ENCODE measurements around the gene RALGAPA2. TPM values are rescaled to one million over a fixed set of nuclear protein-coding genes. Genes with fewer than 3 reads are reported as not detected.

The RALGAPA2 gene
- polyA plus RNA-seq, 1 of the 3 experiments (the other 2 are of a cell fraction), result 1.0 TPM

- TF ChIP-seq, protein P1, sequence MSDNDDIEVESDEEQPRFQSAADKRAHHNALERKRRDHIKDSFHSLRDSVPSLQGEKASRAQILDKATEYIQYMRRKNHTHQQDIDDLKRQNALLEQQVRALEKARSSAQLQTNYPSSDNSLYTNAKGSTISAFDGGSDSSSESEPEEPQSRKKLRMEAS (IDR thresholded peaks at IDR 0.05; ENCODE audit: low read depth), result no peak
- TF ChIP-seq USF2 (IDR thresholded peaks at IDR 0.05; ENCODE audit: borderline replicate concordance, low read depth, low read length) (no peak), FOXM1 (IDR thresholded peaks at IDR 0.05; ENCODE audit: low read depth) (no peak), POLR2AphosphoS5 (IDR thresholded peaks at IDR 0.05; ENCODE audit: low read depth, low read length) (no peak), RXRA (IDR thresholded peaks at IDR 0.05; ENCODE audit: borderline replicate concordance, low read depth) (no peak), SIN3A (IDR thresholded peaks at IDR 0.05; ENCODE audit: borderline replicate concordance, low read depth, low read length) (no peak), CHD2 (IDR thresholded peaks at IDR 0.05; ENCODE audit: low read length, partially characterized antibody) (no peak)
- TF ChIP-seq, protein P2, sequence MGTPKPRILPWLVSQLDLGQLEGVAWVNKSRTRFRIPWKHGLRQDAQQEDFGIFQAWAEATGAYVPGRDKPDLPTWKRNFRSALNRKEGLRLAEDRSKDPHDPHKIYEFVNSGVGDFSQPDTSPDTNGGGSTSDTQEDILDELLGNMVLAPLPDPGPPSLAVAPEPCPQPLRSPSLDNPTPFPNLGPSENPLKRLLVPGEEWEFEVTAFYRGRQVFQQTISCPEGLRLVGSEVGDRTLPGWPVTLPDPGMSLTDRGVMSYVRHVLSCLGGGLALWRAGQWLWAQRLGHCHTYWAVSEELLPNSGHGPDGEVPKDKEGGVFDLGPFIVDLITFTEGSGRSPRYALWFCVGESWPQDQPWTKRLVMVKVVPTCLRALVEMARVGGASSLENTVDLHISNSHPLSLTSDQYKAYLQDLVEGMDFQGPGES (IDR thresholded peaks at IDR 0.05; ENCODE audit: low read depth, low read length), result no peak
These were observed 286.4 kb downstream of the RALGAPA2 start (continued) for GRCh38 chr20:20425823-20426654.

DNA sequence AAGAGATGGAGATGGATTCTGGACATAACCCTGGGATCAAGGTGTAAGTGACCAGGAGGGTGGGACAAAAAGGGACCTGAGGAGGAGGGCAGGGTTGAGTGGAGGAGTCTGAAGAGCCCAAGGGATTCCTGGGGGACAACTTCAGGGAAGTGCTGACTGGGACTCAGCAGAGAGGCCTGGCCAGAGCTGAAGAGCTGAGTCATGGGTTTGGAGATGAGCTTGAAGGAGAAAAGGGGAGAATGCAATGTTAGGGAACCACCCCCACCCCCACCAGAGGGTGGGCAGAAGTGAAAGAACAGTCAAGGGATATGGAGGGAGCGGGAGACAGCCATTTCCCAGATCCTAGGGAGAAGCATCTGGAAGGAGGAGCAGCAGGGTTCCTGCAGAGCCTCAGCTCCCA is 289.3 kb downstream of the RALGAPA2 start:
- Histone ChIP-seq H3K79me2 (ENCODE audit: insufficient read depth) (no peaks in the 10 kb centered on the region), H3K36me3 (replicated peaks in 1 of 2; ENCODE audit: control insufficient read depth in 1 of 2, insufficient read depth in 2 of 2, low read length in 1 of 2) (no peaks in the 10 kb centered on the region), H3K9ac (no peak overlapping the region), H4K20me1 (ENCODE audit: insufficient read depth) (no peaks in the 10 kb centered on the region), H3F3A (replicated peaks; ENCODE audit: insufficient read depth) (no peaks in the 10 kb centered on the region), H3K27ac (ENCODE audit: low read depth in 2 of 2, low read length in 1 of 2) (no peak overlapping the region), H2AFZ (ENCODE audit: low read depth) (no peak overlapping the region), H3K4me1 (ENCODE audit: control insufficient read depth in 1 of 2, insufficient read depth in 2 of 2, low read depth in 1 of 2, low read length in 1 of 2) (peaks cover 0 to 5% of the 10 kb centered on the region in 2 experiments; a peak in 1 of 4 replicates), H3K4me2 (no peak overlapping the region), H3K9me2 (no peaks in the 10 kb centered on the region), H3K4me3 (ENCODE audit: low read depth in 2 of 2, low read length in 1 of 2) (no peak overlapping the region), H3K9me3 (no peaks in the 10 kb centered on the region), H3K27me3 (ENCODE audit: insufficient read depth) (no peaks in the 10 kb centered on the region)
- TF ChIP-seq NFIC (IDR thresholded peaks at IDR 0.05; ENCODE audit: borderline replicate concordance), result no peak
- 88% methylated on average over 1 of the region's 1 CpG for WGBS (ENCODE audit: low lambda C conversion rate)
- CTCF ChIA-PET, result no interaction called here
- POLR2A ChIA-PET, result no interaction called here
- no peak for DNase-seq

DNA sequence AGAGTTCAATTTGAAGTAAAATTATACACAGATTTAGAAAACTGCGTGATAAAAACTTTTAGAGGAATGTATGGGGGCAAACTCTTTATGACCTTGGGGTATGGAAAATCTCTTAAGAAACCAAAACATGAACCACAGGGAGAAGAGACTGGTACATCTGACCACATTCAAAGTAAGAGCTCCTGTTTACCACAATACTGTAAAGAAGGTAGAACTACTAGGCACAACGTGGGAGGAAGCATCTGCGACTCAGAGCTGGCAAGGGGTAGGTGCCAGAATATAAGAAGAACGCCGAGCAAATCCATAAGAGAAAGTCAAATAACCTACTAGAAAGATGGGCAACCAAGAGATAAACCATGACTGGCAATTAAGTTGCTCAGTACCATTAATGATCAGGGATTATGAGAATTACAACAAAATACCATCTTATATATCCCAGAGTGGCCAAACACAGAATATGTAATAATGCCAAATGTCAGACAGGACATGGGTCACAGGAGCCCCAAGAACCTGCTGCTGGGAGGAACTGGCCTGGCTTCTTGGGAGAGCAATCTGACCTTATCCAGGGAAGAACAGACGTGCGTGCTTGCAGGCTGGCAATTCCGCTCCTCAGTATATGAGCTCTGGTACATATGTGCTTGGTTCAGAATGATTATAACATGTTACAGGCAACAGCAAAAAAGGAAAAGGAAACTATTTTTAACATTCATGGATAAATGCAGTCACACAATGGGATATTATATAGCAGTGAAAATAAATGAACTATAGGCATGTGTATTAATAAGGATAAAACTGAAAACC is 294.4 kb downstream of the RALGAPA2 start:
- H3K9me2 ChIP-seq, result no peaks in the 10 kb centered on the region
- no peaks in the 10 kb centered on the region for H3K27me3 ChIP-seq (ENCODE audit: insufficient read depth)
- H3K4me3 ChIP-seq (ENCODE audit: low read depth in 2 of 2, low read length in 1 of 2), result no peak overlapping the region
- H3F3A ChIP-seq (replicated peaks; ENCODE audit: insufficient read depth), result no peaks in the 10 kb centered on the region
- no peak overlapping the region for H3K27ac ChIP-seq (ENCODE audit: low read depth in 2 of 2, low read length in 1 of 2)
- no peaks in the 10 kb centered on the region for H3K9me3 ChIP-seq
- POLR2A ChIA-PET, result no interaction called here
- H3K9ac ChIP-seq, result no peak overlapping the region
- no peaks in the 10 kb centered on the region for H3K36me3 ChIP-seq (replicated peaks in 1 of 2; ENCODE audit: control insufficient read depth in 1 of 2, insufficient read depth in 2 of 2, low read length in 1 of 2)
- WGBS (ENCODE audit: low lambda C conversion rate), result 87% methylated on average over 8 of the region's 8 CpGs
- CTCF ChIA-PET, result interaction anchor here (1.1 kb wide), 1 partner anchor 33 kb away, joined by 3 read pairs; no protein-coding TSS in a partner anchor
- peaks cover 0 to 7% of the 10 kb centered on the region in 2 experiments; a peak in 1 of 4 replicates for H3K4me1 ChIP-seq (ENCODE audit: control insufficient read depth in 1 of 2, insufficient read depth in 2 of 2, low read depth in 1 of 2, low read length in 1 of 2)
- H2AFZ ChIP-seq (ENCODE audit: low read depth), result no peak overlapping the region
- H3K4me2 ChIP-seq, result no peak overlapping the region
- no peak for TF ChIP-seq FOXM1 (IDR thresholded peaks at IDR 0.05; ENCODE audit: low read depth)
- TF ChIP-seq, protein P3, sequence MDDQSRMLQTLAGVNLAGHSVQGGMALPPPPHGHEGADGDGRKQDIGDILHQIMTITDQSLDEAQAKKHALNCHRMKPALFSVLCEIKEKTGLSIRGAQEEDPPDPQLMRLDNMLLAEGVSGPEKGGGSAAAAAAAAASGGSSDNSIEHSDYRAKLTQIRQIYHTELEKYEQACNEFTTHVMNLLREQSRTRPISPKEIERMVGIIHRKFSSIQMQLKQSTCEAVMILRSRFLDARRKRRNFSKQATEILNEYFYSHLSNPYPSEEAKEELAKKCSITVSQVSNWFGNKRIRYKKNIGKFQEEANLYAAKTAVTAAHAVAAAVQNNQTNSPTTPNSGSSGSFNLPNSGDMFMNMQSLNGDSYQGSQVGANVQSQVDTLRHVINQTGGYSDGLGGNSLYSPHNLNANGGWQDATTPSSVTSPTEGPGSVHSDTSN (IDR thresholded peaks at IDR 0.05), result no peak
- no peak for TF ChIP-seq YY1 (IDR thresholded peaks at IDR 0.05; ENCODE audit: low read depth)
- TF ChIP-seq JUND (IDR thresholded peaks at IDR 0.05), result no peak
- TF ChIP-seq, protein P4, sequence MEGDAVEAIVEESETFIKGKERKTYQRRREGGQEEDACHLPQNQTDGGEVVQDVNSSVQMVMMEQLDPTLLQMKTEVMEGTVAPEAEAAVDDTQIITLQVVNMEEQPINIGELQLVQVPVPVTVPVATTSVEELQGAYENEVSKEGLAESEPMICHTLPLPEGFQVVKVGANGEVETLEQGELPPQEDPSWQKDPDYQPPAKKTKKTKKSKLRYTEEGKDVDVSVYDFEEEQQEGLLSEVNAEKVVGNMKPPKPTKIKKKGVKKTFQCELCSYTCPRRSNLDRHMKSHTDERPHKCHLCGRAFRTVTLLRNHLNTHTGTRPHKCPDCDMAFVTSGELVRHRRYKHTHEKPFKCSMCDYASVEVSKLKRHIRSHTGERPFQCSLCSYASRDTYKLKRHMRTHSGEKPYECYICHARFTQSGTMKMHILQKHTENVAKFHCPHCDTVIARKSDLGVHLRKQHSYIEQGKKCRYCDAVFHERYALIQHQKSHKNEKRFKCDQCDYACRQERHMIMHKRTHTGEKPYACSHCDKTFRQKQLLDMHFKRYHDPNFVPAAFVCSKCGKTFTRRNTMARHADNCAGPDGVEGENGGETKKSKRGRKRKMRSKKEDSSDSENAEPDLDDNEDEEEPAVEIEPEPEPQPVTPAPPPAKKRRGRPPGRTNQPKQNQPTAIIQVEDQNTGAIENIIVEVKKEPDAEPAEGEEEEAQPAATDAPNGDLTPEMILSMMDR (IDR thresholded peaks at IDR 0.05), result no peak
- no peak for TF ChIP-seq NRF1 (IDR thresholded peaks at IDR 0.05; ENCODE audit: low read depth, low read length)
- TF ChIP-seq NFIC (IDR thresholded peaks at IDR 0.05; ENCODE audit: borderline replicate concordance), result no peak
- TF ChIP-seq GABPA (IDR thresholded peaks at IDR 0.05; ENCODE audit: low read depth), result no peak
- no peaks in the 10 kb centered on the region for H3K79me2 ChIP-seq (ENCODE audit: insufficient read depth)
- H4K20me1 ChIP-seq (ENCODE audit: insufficient read depth), result no peaks in the 10 kb centered on the region
- no peak for DNase-seq
